NCI-H1048 (cell line): ENCODE data around the gene KLHL25.

Source experiments
- DNase-seq: peaks from one replicate; lab custom pipeline; 2025; lab: John Stamatoyannopoulos, UW

KLHL25 gene

DNA sequence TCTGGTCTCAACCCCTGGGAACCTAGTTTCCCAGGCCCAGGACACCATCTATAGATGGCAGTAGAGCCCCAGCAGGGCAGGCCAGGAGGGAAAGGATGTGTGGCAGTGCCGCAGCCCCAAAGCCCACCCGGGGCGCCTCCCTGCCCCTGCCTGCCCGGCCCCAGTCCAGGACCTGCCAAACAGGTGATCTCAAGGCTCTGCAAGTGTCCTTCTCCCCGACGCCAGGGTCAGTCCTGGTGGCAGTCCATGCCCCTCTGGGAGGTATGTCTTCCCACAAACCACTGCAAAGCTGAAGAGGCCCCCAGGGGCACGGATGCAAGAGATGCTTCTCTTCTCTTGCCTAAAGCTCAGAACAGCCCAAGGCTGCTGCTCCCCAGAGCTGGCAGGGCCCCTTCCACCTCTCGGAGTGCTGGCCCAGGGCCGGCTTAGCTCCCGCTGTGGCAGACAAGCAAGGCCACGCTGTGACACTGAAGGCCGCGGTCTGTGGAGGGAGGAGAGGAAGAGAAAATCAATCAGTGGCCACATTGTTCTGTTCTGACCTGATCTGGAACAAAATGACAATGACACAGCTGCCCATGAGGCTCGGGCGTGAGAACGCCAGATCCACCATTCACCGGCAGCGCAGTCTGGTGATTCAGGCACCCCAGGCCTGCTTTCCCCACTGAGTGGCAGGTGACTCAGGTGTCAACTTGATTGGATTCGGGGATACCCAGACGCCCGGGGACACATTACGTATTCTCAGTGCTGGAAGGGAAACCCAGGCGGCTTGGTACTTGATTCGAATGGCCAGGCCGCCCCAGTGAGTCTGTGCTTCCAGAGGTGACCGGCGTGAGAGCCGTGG is 34.0 kb downstream of the KLHL25 start:
- no peak for DNase-seq

DNA sequence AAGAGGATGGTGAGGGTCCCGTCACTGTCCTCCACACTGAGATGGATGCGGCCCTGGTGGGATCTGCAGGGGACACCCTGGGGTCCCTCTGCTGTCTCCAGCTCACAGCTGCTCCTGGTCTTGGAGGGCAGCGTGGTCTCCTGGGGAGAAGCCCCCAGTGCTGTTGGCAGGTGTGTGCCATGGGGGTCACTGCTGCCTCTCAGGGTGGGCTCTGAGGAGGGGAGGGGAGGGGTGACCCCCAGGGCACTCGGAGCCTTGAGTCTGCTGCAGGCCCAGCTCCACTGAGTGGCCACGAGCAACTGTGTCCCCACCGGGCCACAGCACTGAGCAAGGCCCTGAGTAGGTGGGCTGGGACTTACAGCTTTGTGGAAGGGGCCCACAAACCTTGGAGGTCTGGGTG is 34.7 kb downstream of the KLHL25 start:
- DNase-seq, result no peak

DNA sequence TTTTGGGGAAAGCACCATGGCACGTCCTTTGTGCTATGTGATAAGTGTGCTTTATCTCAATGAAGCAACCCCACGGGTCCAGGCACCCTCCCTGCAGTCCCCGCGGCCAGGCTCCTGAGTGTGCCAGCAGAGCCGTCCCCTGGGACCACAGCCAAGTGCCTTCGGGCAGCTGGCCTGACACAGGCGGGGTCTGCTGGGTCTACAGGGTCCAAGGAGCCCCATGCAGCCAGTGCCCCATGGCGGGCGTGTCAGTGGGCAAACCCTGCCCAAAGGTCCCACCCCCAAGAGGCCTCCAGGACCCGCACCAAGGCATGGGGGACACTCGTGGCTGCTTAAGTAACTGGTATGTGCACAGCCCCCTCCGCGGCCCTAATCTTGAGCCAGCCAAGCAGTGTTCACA is 35.3 kb downstream of the KLHL25 start:
- DNase-seq, result no peak

DNA sequence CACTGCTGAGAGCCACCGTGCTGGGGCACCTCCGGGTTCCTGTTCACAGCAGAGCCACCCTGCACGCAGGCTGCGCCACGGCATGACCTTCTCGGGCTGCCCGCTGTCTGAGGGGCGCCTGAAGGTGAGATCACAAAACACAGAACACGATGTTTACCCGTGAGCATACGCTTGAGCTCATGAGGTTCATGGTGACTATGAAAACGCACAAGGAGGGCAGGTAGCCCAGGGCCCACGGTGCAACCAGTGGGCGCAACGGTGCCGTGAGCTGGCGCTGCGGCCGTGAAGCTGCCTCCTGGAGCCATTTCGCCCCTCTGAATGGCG is 36.1 kb downstream of the KLHL25 start:
- no peak for DNase-seq

DNA sequence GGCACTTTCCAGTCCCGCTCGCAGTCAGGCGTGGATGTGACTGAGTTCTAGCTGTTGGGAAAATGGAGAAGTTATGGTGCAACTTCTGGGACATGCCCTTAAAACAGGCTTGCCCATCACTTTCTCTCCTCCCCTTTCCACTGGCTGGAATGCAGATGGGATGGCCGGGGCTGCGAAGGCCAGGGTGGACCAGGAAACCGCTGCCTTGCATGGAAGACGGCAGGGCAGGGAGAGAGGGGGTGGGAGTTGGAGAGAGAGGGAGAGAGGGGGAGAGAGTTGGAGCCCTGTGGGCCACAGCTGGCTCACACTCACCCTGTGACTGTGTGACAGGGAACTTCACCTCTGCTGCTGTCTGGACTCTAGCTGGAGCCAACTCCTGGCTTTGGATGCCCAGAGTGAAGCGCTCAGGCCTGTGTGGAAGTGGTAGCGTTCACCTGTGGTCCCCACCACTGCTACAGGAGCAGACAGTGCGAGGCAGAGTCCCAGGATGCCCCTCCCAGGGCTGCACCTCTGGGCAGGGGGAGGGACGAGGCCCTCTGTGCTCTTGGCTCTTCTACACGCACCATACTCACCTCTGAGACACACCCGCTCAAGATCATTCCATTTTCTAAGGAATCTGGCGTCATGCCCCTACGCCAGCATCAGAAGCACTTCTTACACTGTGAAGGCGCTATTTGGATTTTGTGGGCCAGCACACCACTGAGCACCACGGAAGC is 36.6 kb downstream of the KLHL25 start:
- DNase-seq, result no peak

DNA sequence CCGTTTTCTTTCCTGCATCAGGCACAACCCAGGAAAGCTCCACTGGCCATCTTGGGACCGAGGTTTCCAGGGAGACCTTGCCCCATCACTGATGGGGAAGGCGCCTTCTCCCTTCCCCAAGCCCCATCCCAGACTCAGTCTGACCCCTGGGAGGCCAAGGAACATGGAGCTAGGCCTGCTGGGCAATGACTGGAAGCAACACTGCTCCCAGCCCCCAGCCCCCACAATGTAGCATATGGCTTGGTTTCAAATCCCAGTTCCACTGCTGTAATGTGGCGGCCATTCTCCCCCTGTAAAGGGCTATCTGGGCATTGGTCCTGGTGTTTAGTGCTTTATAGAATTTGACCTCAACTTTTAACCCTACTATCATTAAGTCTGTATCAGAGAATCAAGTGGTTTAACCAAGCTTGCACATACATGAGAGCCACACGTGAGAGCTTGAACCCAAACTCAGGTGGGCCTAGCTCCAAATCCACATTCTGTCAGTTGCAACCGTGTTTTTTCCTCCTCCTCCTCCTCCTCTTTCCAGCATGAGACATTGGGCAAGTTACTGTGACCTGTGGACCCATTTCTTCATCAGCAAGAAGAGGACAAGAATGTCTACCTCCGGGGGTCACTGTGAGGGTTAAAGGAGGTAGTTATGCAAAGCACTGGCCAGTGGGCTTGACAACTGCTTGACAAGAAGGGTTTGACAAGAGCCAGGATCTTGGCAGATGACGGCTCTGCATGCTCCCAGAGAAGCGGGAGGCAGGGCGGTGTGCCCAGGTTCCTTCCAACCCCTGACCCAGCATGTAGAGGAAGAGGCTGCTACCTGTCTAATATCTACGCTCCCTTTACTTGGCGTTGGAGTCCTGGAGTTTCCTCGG is 37.4 kb downstream of the KLHL25 start:
- no peak for DNase-seq

DNA sequence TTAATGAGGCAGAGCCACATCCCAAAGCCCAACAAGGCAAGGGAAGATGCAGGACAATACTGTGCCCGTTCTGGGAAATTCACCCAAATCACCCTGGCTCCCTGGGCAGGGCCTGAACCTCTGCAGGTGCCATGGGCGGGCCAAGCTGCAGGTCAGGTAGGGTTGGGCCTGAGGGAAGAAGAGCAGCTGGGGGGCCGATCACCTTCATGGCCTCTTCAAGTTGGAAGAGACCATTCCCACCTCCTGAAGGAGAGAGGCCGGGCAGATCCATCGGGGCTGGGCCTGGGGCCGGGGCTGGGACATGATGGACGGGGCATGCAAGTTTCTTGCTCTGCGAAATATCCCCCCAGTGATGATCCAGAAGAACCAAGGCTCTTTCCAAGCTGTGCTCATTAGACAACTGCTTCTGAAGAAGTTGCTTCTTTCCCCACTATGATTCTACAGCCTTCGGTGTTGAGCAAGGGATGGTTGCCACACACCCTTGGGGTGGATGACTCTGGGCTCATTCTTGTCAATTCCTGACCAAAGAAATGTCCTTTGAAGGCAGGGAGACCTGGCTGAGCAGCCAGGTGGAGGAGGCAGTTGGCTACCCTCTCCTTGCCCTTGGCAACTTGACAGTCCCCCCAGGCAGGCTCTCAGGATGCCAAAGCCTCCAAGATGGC is 38.2 kb downstream of the KLHL25 start:
- DNase-seq, result no peak

DNA sequence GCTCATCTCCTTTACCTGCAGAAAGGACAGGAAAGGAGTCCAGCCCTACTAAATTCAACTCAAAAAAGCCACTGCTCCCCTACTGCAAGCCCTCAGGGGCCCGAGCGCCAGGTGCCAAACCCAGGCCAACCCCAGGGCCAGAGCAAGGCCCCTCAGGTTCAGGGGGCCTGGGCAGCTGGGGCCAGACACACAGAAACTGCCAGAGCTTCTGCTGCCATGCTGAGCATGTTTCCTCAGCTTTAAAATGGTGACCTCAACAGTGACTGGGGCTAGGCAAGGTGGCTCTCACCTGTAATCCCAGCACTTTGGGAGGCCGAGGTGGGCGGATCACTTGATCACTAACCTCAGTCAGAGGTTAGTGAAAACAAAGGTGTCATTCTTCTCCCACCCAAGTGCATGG is 38.8 kb downstream of the KLHL25 start:
- no peak for DNase-seq

DNA sequence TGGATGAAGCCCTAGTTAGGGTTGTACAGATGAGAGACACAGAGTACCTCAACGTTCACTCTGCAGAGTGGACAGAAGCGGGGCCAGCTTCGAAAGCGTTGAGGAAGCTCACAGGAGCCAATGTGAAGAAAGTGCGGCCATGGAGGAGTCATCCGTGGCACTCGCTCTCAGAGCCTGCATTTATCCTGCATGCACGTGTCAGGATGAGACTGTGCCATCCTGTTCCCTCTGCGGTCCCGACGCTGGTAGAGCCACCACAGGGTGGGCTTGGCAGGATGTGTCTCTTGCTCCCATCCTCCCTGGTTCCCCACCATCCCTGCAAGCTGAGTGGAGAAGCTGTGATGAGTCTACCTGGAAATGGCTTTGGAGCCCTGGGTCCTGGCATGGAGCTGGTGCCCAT is 39.3 kb downstream of the KLHL25 start:
- DNase-seq, result no peak

DNA sequence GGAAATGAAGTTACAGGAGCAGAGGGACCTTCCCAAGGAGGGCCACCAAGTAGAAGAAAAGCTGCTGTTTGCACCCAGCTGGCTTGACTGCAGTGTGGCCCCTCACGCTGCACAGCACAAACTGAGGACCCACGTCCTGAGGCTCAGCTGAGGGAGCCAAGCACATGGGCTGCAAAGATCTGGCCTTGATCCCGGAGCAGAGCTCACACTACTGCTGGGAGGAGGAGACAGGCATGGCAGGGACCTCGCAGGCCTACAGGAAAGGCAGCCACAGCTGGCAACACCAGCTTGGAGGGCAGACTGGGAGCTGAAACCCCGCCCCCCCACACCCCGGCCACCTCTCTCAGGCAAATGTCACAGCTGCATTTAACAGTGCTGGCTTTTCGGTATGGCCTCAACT is 39.7 kb downstream of the KLHL25 start:
- DNase-seq, result no peak

DNA sequence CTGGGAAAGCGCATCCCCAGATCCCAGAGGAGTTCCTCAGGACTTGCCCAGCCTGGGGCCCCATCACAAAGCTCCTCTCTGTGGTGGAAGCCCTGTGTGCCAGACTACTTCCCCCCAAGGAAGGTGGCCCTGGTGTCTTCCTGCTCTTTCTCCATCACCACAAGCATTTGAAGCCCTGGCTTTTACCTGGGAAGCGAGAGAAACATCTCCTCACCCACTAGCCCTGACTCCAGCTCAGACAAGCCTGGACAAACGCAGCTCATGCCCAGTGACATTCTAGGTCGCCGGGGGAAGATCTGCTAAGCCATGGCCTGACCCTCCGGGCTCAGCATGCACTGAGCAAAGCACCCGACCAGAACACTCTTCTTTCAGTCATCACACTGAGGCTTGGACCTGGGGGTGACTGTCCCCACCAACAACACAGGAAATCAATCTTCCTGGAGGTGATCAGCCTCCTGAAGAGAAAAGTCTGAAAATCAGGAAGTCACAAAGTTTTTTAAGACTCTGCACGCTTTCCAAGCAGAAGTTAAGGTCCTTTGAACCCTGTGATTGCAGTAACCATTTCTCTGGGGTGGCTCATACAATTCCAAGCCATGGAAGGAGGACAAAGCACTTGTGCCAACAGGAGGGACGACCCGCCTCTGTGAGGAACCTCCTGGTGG is 40.8 kb downstream of the KLHL25 start:
- DNase-seq, result no peak

DNA sequence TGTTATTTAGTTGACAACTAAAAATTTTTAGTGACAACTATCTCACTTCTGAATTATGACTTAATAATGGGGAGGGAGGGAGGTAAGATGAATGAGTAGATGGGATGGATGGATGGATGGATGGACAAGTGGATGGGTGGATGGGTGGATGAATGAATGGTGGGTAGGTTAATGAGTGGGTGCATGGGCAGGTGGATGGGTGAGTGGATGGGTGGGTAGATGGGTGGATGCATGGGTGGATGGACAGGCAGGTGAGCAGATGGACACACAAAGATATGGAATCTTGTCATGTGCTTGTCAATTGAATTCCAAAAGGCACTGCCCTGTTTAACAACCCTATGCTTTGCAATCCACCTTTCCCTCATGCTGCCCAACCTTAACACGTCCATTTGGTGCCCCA is 41.5 kb downstream of the KLHL25 start:
- no peak for DNase-seq

DNA sequence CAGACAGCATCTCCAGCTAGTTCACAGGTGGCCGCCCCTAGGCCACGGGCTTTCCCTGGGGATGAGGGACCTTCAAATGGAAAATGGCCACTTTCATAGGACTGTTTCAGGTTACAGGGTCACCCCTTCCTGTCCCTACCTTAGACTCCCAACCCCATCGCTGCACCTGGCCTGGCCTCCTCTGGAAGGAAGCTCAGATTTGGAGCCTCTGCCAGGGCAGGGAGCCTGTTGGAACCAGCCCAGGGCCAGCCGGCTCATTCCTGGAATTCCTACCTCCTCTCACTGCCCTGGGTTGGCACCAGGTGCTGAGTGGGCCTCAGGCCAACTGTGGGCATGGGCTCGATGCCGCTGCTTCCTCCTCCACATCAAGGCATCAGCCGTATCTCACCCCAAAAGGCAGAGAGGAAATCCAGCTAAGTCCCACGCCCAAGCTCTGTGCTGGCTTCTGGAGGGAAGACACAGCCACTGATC is 42.2 kb downstream of the KLHL25 start:
- DNase-seq, result no peak

DNA sequence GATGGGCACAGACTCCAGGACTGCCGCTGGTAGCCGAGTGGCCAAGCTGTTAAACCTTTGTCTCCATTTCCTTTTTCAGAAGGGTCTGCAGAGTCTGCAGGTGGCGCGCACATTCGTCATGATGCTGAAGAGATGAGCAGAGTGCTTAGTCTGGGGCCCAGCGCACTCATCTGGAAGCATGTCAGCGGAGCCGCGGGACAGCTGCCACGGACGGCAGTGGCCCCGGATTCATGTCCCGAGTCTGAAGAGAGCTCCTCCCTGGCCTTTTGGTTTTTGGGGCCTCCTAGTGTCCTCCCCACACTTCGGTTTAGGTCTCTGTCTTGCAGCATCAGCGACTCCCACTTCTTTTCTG is 42.6 kb downstream of the KLHL25 start:
- no peak for DNase-seq

DNA sequence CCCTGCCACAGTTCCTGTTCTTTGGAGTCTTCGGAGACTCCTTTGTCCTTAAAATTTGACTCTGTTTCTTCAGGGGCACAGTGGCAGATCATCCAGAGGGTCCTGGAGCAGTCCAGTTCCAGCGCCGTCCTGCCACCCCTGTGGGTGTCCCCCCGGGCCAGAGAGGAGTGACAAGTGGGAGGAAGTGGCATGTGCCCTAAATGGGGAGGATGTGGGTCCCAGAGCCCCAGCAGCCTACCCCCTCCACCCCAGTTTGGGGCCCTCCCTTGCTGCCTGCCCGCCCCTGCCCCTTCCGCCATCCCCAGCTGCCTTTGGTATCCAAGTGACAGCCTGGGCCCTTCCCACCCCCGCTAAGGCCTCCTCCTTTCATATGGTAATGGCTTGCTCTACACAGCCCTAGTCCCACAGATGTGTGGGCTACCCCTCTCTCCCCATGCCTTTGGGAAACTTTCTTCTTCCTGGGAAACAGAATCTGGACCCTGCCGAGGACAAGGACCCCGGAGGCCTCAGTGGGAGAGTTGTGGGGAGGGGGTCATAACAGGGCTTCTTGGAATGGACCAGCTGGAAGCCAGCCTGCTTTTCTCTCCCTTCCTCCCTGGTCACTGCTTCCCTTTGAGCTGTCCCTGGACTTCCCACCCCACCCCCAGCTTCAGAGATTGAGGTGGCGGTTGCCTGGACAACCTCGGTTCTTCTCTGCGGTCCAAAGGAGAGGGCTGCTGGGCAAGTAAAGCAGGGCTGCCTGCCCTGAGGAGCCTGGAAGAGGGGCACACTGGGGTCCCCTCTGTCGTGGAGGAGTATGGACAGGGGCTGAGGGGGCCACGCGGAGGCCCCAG is 43.2 kb downstream of the KLHL25 start:
- DNase-seq, result no peak

DNA sequence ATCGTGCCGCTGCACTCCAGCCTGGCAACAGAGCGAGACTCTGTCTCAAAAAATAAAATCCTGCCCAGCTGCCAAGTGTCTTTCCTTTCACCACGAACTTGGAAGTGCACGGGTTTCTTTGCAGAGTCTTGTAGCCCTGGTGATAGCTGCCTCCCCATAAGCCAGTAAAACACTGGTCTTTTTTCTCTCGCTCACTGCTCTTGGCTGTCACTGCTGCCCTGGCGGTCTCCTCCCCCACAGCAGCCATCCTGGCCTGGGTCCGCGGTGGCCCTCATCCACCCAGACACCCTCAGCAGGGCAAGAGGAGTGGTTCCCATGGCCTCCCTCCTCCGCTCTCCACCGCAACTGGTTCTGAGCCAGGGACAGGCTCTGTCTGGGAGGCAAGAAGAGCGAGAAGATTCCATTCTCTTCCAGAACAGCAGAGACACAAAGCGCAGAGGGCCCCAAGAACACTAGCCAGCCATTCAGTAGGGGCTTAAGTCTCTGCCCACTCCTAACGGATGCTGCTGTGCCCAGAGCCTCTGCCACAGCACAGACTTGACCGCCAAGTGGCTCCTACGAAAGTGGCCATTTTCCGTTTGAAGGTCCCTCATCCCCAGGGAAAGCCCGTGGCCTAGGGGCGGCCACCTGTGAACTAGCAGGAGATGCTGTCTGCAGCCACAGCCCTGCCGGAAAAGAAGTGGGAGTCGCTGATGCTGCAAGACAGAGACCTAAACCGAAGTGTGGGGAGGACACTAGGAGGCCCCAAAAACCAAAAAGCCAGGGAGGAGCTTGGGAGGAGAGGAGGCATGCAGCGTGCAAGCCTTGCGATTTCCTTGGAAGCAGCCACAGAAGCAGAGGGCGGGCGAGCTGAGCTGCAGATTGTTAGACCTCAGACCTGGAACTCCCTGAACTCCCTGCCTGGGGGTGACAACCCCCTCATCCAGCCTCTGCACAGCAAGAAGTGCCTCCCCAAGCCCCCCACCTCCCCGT is 44.1 kb downstream of the KLHL25 start:
- DNase-seq, result no peak

DNA sequence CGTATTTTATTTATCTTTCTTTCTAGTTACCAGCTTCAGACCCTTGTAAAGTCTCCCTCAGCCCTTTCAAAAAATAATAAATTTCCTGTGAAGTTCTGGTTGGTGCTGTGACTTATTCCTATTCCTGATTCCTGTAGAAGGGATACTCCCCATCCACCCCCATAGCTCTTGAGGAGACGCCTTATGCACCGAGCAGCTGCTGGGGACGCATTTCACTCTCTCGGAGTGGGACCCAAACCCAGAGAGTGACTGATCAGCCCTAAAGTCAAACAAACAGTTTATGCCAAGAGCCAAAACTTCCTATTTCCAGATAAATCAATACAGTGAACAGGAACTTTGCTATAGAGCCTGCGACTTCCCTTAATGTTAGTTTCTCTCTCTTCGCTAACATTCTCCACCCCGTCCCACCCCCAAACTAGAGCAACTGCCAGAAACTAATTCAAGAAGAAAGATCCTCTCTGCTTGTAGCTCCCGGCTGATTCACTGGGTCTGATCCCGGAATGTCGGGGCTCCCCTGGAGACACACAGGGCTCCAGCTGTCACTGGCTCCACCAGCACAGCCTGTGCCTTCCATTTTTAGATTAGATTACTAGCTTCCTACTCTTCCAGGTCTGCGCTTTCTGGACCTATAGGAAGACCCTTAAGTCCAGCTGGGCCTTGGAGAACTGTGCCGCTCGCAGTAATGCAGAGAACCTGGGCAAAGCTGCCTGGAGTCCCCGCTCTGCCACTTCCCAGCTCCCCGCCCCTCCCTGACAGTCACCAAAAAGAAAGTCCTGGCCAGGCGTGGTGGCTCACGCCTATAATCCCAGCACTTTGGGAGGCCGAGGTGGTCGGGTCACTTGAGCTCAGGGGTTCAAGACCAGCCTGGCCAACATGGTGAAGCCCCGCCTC is 45.2 kb downstream of the KLHL25 start:
- no peak for DNase-seq

DNA sequence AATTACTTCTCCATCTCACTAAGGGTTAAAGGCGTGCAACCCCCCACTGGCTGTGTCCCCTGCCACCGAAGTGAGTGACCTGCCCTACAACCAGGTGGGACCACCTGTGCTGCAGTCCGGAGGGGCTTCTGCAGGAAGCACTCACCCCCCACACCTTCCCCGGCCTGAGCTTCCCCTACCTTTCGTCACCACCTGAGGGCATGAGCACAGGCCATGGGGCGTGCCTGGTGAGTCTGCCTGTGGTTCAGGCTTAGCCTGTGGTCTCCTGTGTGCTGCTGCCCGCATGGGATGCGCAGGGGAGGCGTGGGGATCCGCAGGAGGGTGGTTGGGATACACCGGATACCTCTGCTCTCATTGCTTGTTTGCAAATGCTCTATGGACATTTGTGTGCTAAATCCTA is 46.0 kb downstream of the KLHL25 start:
- DNase-seq, result no peak

DNA sequence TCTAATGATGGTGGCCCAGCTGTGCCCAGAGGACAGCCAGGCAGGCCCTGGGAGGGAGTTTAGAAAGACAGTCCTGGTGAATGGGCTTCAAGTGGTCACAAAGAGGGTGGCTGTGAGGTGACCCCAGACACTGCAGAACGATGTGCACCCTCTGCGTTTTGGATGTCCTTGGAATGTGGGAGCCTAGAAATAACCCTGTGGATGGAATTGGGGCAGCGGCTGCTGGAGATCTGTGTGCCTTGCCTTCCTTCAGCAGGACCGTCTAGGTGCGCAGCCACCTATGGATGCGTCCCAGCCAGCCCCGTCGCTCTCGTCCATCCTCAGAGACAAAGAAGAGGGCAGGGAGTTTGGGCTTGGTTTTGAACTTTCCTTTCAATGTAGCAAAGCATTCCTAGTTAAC is 46.5 kb downstream of the KLHL25 start:
- no peak for DNase-seq
